ENCODE results near the gene COPS9. TPM values are rescaled to one million over a fixed set of nuclear protein-coding genes. Genes with fewer than 3 reads are reported as not detected.

The COPS9 gene
- total RNA-seq, 3 donors from 2014 or later: 83.9 to 129 (median 94.3) TPM

GRCh38 chr2:240149943-240150784, 14.1 kb upstream of the COPS9 start:
- peak in 1 of 3 donors; percentile 29 for DNase-seq
- TF ChIP-seq, protein P1, sequence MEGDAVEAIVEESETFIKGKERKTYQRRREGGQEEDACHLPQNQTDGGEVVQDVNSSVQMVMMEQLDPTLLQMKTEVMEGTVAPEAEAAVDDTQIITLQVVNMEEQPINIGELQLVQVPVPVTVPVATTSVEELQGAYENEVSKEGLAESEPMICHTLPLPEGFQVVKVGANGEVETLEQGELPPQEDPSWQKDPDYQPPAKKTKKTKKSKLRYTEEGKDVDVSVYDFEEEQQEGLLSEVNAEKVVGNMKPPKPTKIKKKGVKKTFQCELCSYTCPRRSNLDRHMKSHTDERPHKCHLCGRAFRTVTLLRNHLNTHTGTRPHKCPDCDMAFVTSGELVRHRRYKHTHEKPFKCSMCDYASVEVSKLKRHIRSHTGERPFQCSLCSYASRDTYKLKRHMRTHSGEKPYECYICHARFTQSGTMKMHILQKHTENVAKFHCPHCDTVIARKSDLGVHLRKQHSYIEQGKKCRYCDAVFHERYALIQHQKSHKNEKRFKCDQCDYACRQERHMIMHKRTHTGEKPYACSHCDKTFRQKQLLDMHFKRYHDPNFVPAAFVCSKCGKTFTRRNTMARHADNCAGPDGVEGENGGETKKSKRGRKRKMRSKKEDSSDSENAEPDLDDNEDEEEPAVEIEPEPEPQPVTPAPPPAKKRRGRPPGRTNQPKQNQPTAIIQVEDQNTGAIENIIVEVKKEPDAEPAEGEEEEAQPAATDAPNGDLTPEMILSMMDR (IDR thresholded peaks at IDR 0.05): peak; percentile 27
- no peaks in the 10 kb centered on the region for H3K9me3 ChIP-seq
- H3K4me3 ChIP-seq: no peak overlapping the region
- intact Hi-C loops (cut with DNase I, micrococcal nuclease): loop anchor here in 1 of 2 donors (10.0 kb wide), 1 partner anchor 85 kb away; no protein-coding TSS in a partner anchor
- ATAC-seq: peak; percentile 59
- H3K4me1 ChIP-seq (ENCODE audit: low read depth): no peaks in the 10 kb centered on the region
- H3K36me3 ChIP-seq (ENCODE audit: low read depth): no peaks in the 10 kb centered on the region

- ATAC-seq: no peak
- Histone ChIP-seq H3K4me3 (no peak overlapping the region), H3K9me3 (no peaks in the 10 kb centered on the region), H3K36me3 (ENCODE audit: low read depth) (no peaks in the 10 kb centered on the region), H3K4me1 (ENCODE audit: low read depth) (no peaks in the 10 kb centered on the region)
- TF ChIP-seq, protein P1 (IDR thresholded peaks at IDR 0.05): no peak
- intact Hi-C loops (cut with DNase I, micrococcal nuclease): loop anchor here in 1 of 2 donors (10.0 kb wide), 1 partner anchor 83 kb away; no protein-coding TSS in a partner anchor
- DNase-seq: no peak
Observed at GRCh38 chr2:240147911-240148587, 11.9 kb upstream of the COPS9 start.

DNA sequence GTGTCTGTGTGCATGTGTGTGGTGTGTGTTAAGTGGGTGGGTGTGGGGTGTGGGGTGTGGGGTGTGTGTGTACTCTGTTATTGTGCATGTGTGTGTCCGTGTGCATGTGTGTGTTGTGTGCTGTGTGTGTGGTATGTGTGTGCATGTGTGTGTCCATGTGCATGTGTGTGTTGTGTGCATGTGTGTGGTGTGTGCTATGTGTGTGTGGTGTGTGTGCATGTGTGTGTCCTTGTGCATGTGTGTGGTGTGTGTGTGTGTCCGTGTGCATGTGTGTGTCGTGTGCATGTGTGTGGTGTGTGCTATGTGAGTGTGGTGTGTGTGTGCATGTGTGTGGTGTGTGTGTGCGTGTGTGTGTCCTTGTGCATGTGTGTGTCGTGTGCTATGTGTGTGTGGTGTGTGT, 11.3 kb upstream of the COPS9 start:
- Histone ChIP-seq H3K4me1 (ENCODE audit: low read depth) (no peaks in the 10 kb centered on the region), H3K36me3 (ENCODE audit: low read depth) (no peaks in the 10 kb centered on the region), H3K4me3 (no peak overlapping the region), H3K9me3 (no peaks in the 10 kb centered on the region)
- ATAC-seq (no peak), DNase-seq (no peak)
- TF ChIP-seq, protein P1 (IDR thresholded peaks at IDR 0.05): no peak
- intact Hi-C loops (cut with DNase I, micrococcal nuclease): loop anchor here in 1 of 2 donors (10.0 kb wide), 1 partner anchor 83 kb away; no protein-coding TSS in a partner anchor

DNA sequence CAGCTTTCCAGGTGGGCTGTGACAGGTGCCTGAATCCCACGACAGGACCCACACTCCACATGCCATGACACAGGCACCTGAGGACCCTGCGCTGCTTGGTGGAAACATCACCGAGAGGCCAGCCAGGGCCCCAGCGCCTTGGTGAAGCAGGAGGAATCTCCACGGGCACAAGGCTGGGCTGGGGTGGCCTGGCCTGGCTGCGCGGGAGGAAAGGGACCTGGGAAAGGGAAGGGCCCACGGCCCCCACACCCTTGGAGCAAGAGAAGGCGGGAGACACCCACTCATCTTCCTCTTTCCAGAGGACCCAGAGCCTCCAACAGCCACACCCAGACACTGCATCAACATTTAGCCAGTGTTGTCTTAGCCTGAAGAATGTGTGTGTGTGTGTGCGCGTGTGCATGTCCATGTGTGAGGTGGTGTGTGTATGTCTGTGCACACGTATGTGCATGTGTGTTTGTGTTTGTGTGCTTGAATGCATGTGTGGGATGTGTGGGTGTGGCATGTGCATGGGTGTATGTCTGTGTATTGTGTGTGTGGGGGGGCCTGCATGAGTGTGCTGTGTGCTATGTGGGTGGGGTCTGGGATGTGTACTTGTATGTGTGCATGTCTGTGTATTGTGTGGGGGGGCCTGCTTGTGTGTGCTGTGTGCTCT, 10.6 kb upstream of the COPS9 start:
- no peaks in the 10 kb centered on the region for H3K4me1 ChIP-seq (ENCODE audit: low read depth)
- DNase-seq (peak in 1 of 3 donors; percentile 25), ATAC-seq (no peak)
- TF ChIP-seq, protein P1 (IDR thresholded peaks at IDR 0.05): no peak
- intact Hi-C loops (cut with DNase I, micrococcal nuclease): loop anchor here in 1 of 2 donors (10.0 kb wide), 1 partner anchor 82 kb away; no protein-coding TSS in a partner anchor
- H3K9me3 ChIP-seq: no peaks in the 10 kb centered on the region
- H3K4me3 ChIP-seq: no peak overlapping the region
- no peaks in the 10 kb centered on the region for H3K36me3 ChIP-seq (ENCODE audit: low read depth)

GRCh38 chr2:240146141-240146561, 10.0 kb upstream of the COPS9 start:
- H3K4me1 ChIP-seq (ENCODE audit: low read depth): no peaks in the 10 kb centered on the region
- ATAC-seq: no peak
- DNase-seq: peak in 1 of 3 donors; percentile 28
- H3K9me3 ChIP-seq: no peaks in the 10 kb centered on the region
- no peaks in the 10 kb centered on the region for H3K36me3 ChIP-seq (ENCODE audit: low read depth)
- intact Hi-C loops (cut with DNase I, micrococcal nuclease): loop anchor here in 1 of 2 donors (10.0 kb wide), 1 partner anchor 81 kb away; no protein-coding TSS in a partner anchor
- no peak overlapping the region for H3K4me3 ChIP-seq
- TF ChIP-seq, protein P1 (IDR thresholded peaks at IDR 0.05): no peak

Data from mucosa of descending colon (tissue), 3 donors.